Stimulated activated CD8-positive, alpha-beta memory T cell treated with anti-CD3 and anti-CD28 coated beads, Interleukin-12 subunit alpha, Interleukin-12 subunit beta, amount 100 ng/mL, for 1 hour (primary cell): ENCODE results near the gene CCDC60.

Source experiments
- DNase-seq: peaks from one replicate; pipeline ENCODE4 v3.0.0-alpha.2; 2020; ENCODE audit warnings: low read depth

CCDC60 gene, protein sequence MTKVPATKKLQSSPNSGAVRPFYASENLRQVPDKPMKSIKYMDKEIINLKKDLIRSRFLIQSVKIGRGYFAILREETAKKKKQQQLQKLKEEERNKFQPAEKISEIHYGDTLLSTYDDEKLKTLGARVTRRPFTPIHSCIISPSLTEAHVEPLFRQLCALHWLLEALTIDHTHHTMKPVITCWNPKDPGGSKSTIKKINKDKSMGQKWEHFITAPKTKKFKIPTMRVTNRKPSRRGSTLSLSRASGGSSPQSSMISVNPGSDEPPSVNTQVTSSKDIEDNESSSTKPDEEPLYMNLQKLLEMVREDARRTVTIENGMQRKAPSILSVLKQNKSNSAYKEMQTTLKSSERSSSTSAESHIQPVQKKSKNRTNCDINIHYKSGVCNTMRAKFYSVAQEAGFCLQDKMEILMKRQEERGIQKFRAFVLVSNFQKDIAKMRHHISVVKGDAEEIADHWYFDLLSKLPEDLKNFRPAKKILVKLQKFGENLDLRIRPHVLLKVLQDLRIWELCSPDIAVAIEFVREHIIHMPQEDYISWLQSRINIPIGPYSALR

DNA sequence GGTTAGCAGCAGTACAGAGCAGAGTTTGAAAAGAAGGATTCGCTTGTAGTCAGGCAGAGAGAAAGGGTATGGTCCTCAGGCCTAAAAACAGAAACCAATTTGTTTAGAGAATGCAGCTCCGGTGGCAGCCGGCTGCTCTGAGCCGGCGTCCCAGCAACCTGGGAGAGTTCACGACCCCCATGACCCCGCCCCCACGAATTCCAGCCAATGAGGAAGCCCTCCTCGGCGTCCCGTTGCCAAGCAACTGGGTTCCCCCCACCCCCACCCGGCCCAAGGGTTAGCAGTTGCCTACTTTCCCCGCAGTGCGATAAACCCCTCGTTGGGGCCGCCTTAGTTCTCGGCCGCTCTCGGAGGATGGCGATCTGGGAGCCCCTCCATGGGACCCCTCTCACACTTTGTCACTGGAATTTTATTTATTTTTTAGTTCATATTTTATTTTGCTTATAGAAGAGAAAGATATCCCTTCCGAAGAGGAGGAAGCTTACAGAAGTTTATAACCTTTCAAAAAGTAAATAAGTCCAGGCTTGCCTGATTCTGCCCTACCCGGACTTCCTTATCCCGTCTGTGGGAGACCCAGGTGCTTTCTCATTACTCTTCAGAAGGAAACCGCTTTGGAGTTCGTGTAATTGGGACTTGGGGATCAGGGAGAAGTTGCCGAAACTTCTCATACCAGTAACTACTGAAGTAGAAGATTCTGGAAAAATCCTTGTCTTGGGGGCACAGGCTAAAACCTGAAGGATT lies at the start of gene CCDC60:
Gene CCDC60, plus strand, starts transcription at position 300 of the 741 bp plus-strand sequence. CDS start 448 bp downstream, outside the sequence.
- DNase-seq: no peak

DNA sequence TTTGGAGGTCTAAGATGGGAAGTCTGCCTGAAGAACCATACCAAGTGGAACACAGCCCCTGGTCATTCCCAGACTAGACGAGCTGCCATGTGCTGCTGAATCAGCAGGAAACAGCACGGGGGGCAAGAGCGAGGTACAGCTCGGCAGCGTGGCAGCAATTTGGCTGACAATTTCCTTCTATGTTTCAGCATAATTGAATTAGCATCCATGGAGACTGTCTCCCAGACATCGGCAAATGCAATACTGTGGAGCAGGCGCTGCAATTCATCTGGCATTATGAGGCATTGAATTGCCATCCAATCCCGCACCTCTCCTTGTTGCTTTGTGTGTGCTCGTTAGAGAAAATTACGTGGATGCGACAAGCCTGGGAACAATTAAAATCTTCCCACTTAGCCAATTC lies 46.0 kb upstream of the CCDC60 start:
- no peak for DNase-seq

DNA sequence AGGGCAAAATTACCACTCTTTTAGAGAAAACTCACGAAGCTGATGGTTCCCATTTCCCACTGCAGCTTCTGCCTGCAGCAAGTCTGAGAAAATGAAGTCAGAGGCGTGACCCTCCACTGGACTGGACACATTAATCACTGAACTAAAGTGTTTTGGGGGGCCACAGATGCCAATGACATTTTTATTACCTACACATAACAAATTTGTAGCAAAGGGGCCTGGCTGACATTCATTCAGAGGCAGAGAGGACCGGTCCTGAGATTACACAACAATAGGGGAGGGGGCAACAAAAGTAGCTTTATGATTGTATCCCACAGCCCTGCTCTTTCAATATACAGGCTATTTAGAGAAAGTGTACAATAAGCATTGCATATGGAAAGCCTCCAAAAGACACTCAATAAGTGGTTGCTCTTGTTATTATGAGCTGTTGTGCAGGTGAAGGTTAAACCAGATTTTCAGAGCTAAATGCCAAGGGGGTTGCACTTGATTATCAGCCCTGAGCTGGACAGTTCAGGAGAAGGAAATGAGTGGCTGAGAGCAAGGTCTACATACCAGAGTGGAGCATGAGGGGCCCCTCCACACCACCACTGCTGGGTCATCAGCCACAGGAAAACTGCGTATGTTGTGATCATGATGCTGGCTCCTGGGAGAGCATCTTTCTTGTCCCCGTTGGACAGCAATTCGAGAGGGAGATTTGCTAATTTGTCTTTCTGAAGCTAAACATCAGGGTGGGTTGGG lies 41.5 kb upstream of the CCDC60 start:
- DNase-seq: no peak

DNA sequence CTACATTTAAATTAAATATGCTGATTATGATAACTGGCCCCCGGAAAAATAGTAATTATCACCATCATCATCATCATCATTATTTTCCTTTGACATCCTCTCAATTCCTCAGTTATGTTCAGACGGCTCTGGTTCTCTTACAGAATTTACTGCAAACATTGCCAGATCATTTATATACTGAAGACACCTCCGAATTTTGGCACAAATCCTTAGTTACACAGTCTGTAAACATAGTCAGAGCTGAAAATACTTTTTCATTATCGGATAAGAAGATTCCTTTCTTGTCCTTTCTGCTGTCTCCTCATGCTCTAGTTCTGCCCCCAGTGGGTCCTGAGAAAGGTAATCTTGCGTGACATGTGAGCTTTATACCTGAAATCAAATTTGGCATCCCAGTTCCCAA lies 40.3 kb upstream of the CCDC60 start:
- DNase-seq: no peak

DNA sequence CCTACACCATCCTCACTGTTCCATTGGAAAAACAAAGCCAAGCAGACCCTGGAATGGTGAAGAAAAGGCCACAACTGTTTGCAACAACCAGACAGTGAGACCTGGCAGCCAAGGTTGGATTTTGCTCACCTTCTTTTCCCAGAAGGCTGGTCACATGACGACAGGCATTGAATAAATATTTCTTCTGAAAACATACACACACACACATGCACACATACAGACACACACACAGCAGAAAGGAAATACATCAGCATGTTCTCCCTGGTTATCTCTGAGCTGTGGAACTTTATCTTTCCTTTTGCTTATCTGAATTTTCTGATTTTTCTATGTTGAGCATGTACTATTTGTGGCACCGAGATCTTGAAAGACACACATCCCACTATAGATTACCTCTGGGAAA lies 38.0 kb upstream of the CCDC60 start:
- no peak for DNase-seq

DNA sequence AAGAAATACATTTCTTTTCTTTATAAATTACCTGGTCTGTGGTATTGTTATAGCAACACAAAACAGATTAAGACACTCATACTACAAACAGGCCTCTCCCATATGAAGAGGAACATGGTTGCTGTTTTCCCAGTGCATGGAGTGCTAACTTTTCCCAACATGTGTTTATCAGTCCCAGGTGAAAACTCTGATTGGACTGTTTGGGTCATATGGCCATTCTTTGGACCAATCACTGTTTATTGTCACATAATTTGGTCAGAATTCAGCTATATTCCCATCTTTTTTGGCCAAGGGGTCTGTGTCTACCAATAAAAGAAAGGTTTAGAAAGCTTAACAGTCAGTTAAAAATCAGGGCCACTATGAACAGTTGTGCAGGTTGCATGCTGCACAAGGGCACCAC lies 35.4 kb upstream of the CCDC60 start:
- DNase-seq: no peak

DNA sequence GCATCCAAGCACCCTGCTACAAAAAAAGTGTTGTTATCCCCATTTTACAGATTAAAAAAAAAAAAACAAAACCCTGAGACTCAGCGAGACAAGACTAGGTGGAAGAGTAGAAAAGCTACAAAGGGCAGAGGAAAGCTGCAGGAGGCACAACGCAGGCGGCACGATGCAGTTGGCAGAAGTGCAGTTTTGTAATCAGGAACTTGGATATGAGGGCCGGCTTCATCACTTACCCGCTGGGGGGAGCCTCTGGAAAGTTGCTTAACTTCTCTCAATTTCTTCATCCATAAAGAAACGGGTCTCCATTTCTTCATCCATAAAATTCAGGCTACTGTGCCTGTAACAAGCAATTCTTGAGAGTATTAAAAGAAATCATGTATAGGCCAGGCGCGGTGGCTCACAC lies 33.1 kb upstream of the CCDC60 start:
- no peak for DNase-seq

DNA sequence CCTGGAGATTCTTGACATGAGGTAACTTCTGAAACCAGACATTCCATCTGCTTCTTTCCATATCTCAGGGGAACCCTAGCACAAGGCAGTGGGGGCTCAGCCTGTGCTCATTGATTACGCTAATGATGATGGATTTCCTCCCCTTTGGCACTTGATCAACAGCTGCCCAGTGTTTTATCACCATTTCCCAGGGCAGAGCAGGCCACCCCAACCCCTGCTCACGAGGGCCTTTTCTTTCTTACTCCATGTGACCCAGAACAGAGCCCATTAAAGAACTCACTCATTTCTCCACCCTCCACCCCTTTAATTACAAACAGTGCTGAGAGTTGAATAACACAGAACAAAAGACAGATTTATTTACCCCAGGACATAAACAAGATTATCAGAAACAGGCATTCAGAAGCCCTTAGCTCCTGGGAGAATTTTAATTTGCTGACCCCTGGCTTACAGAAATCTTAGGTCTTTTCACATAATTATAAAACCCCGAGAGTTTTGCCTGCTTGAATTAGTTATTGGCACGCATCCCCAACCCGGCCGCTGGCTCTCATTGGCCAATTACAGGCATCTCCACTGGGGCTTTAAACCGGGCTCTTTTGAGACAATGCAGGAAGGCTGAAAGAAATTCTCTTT lies 32.0 kb upstream of the CCDC60 start:
- DNase-seq: no peak

DNA sequence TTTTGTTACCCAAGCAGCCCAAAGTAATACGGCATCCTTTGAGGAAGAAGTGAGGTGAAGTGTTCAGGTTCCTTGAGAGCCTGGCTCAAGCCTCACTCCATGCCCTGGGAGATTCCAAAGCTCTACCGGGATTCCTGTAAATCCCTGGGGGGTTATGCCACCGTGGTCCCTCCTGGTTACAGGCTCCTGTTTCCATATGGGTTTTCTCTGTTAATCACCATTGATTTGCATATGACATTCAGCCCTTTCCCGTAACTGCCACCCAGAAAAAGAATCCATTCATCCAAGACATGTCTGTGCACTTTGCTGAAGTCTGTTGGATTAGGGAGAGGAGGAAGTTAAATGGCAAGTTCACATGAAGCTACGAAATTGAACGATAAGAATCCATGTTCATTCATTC lies 27.9 kb upstream of the CCDC60 start:
- DNase-seq: no peak

DNA sequence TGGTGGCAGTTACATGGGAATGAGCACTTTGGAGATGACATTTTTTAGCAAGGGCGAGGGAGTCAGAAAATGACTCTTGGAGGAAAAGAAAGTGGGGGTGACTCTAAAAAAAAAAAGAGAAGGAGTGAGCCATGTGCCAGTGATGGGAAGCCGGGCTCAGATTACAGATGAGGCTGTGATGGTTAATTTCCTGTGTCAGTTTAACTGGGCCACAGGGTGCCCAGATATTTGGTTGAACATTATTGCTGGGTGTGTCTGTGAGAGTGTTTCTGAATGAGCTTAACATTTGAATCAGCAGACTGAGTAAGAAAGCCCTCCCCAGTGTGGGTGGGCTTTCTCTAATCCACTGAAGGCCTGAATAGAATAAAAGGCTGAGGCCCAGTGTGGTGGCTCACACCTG lies 26.8 kb upstream of the CCDC60 start:
- no peak for DNase-seq

DNA sequence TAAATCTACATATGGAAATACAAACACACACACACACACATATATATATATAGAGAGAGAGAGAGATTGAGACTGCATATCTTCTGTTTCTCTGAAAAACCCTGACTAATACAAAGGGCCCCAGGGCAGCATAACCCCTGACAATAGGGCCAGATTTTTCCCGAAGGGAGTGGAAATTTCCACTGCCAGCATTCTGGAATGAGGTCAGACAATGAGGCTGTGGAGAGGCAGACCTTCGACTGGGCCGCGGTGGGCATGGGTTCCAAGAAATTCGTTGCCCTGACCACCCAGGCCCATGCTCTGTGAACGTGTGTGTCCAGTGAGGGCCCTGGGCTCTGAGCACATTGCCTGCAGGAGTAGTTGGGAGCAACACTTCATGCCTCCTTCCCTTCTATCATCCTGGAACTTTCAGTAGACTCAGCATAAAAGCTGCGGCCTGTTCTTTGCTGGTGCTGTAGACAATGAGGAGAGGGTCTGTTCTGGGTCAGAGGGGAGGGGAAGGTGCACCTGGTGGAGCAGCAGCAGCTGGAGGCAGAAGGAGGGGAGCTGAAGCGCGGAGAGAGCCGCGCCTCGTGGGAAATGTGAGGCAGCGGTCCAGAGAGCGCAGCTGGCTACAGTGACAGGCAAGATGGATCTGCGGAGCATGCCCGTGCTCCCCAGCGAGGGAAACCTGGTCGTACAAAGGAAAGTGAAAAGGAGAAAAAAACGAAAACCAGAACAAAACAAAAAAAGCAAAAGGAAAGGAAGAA lies 25.6 kb upstream of the CCDC60 start:
- no peak for DNase-seq

DNA sequence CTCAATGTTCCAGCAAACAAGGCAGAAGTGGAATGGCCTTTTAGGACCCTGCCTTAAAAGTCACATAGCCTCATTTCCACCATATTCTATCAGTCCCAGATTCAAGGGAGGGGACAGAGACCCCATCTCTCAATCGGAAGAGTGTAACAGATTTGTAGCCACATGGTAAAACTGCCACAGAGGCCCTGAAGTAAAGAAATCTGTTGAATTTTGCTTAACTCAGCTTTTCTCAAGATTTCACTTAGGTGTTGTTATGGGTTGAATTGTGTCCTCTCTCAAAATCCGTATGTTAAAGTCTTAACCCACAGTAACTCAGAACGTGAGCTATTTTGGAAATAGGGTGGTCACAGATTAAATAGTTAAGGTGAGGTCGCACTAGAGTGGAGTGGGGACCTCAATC lies 22.7 kb upstream of the CCDC60 start:
- no peak for DNase-seq

DNA sequence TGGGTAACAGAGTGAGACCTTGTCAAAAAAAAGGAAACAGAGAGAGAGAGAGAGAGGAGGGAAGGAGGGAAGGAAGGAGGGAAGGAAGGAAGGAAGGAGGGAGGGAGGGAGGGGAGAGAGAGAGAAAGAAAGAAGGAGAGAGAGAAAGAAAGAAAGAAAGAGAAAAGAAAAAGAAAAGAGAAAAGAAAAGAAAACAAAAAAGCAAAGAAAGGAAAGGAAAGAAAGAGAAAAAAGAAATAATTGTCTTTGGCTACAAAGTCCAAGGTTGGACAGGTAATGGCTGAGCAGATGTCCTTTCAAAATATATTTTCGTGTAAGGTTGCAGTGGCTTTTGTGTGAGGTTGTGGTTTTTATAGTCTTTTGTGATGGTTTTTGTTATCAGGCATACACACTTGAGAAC lies 21.6 kb upstream of the CCDC60 start:
- no peak for DNase-seq

DNA sequence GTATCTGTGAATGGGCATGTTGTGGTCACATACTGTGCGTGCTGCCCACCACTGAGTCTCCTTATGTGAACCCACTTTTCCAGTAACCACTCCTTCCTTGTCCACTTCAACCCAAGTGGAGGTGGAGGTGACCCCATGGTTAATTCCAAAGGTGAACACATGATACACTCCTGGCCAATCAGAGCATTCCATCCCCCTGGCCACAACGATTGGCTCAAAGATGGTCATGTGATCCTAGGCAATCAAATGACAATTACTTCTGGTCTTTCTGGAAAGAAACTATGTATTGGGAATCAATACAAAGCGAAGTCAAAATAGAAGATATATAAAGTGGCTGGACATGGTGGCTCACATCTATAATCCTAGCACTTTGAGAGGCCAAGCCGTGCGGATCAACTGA lies 20.2 kb upstream of the CCDC60 start:
- DNase-seq: no peak

DNA sequence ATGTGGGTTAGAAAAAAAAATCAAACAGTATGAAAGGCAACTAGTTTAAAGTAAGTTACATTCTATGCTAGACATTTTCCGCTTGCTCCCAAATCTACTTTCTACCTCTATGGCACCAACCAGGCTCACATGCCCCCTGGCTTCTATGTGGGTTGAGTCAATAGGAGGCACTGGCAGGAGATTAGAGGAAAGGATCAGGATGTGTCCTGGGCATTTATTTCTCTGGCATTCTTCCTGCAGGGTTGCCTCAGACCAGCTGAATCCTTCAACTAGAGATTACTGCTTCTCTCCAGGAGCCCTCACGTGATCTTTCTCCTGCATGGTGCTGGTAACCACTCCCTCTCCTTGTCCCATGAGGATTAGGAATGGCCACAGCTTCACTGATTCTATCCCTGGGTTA lies 14.9 kb upstream of the CCDC60 start:
- DNase-seq: no peak

DNA sequence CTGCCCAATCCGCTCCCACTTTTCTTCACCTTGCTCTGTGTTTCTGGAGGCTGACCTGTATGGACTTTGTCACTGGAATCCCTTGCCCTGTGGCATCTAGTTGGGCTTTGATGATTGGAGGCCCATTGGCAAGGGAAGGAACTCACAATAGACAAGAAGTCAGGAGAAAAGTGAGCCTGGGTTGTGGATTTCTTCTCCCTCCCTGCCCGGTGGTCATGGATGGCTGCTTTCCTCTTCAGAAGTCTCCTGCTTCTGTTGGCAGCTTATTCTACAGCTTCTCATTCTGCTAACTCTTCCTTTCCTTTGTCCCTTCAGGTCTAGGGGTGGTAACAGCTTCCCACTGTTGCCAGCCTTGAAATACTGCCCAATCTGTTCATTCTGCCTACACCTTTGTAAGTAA lies 13.9 kb upstream of the CCDC60 start:
- DNase-seq: no peak

DNA sequence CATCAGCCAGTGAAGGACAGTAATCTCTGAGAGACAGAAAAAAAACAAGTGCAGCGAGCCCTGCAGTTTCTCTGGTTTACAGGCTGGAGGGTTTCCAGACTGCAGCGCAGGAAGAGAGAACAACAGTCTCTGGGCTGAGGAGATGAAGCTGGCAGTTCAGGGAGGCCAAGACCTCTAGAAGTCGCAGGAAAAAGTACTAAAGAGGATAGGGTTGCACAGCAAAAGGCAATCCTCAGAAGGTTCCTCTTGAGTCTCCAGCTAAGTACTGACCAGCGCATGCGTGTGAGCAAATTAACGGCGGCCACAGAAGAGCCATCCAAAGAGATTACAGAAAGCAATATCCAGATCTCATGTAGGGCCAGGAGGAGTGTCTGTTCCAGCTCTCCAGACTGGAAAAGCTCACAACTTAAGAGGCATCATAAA lies 12.2 kb upstream of the CCDC60 start:
- DNase-seq: no peak

DNA sequence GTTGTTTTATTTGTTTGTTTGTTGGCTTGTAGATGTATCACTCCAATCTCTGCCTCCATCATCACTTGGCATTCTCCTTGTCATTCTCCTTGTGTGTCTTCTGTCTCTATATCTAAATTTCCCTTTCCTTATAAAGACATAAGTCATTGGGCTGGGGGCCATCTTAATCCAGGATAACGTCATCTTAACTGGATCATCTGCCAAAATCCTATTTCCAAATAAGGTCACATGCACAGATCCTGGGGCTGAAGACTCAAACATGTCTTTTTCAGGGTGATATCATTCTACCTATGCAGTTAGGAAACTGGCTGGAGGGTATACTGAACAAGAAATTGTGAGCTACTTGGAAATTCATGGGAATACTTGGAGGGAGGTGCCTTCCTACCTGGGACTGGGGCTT lies 8.7 kb upstream of the CCDC60 start:
- DNase-seq: no peak

DNA sequence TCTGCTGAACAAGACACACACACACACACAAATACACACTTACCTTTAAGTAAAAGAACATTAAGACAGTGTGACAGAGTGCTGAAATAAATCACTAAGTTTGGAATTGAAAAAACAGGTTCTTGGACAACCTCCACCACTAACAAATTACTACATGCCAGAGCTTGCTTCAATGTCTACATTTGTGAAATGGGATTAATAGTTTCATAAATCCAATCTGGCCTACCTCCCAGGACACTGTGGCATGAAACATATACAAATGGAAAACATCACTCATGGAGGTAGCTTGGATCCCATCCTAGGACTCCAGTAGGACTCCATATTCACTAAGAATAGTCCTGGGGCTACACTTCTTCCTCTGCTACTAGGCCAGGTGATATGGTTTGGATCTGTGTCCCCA lies 8.2 kb upstream of the CCDC60 start:
- DNase-seq: no peak

DNA sequence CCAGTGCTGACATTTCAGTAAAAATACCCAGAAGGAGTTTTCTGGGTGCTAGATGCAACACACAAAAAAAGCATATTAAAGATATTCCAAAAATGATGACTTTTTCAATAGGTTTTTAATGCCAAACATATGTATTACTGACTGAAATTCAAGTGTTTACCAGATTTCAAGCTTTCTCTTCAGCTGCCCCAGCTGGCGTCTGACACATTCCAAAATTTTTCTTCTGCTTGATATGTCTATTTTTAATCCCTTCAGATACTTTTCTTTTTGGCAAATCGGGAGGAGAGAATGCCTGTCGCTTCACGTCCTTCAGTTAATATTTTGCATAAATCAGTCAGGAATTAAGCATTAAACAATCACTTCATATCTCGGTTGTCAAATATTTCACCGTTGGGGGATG lies 7.1 kb upstream of the CCDC60 start:
- no peak for DNase-seq

DNA sequence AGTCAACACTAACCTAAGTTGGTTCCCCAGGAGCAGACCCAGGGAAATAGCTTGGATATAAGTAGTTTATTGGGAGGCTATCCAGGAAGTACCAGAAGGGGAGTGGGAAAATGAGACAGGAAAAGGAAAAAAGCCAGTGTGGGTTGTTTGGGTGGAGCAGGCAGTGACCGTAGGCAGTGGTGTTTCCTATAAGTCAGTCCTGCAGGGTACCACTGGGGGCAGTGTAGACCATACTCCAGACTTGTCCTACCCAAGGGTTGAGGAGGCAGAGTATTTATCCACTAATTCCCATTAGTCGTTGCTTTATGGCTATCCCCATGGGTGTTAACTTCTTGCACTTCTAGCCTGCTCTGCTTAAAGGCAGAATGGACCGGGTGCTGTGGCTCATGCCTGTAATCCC lies 6.4 kb upstream of the CCDC60 start:
- no peak for DNase-seq
